Measurements from ENCODE around the gene NELL2. TPM values are rescaled to one million over a fixed set of nuclear protein-coding genes. Genes with fewer than 3 reads are reported as not detected.

NELL2 gene
- total RNA-seq, 1 experiment from 2014 or later: 32.7 TPM

DNA sequence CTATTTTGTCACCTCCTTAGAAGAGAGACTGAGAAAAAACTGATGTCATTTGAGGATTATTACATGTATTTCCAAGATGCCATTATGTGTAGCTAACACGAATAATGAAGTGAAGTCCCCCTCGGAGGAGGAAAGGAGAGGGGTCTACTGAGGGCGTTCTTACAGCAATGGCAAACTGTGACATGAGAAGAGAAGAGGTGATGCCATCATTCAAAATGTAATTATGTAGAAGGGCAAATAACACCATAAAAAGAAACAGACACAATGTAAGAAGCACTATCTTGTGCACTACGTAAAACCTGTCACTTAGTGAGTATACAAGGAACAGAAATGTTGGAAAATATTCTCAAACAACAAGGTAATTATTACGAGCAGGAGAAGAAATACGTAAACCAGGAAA, 126.5 kb downstream of the NELL2 start:
- no peak overlapping the region for H3K27ac Mint-ChIP-seq
- H3K4me2 ChIP-seq (ENCODE audit: insufficient read depth, insufficient read length, low read length): no peak overlapping the region
- H2BK120ac ChIP-seq (ENCODE audit: low read depth, low read length, poor library complexity, severe bottlenecking): no peak overlapping the region
- H3K23me2 ChIP-seq (ENCODE audit: insufficient read length, low read depth, low read length, poor library complexity, severe bottlenecking): no peaks in the 10 kb centered on the region
- H3K56ac ChIP-seq (ENCODE audit: insufficient read length, low read depth, low read length): no peak overlapping the region
- no peaks in the 10 kb centered on the region for H3K27me3 ChIP-seq (ENCODE audit: insufficient read depth, low read length)
- no peak overlapping the region for H3K4me3 Mint-ChIP-seq
- WGBS (ENCODE audit: extremely low coverage, insufficient read length, low lambda C conversion rate): no CpG with 5 or more reads among the region's 6 CpGs
- H3K79me2 ChIP-seq (ENCODE audit: insufficient read depth, low read length): no peaks in the 10 kb centered on the region
- H3K18ac ChIP-seq (ENCODE audit: insufficient read length, low read depth, low read length): no peak overlapping the region
- no peak overlapping the region for H2BK5ac ChIP-seq (ENCODE audit: insufficient read length, low read length)
- H4K91ac ChIP-seq (ENCODE audit: insufficient read length, low read depth, low read length): no peak overlapping the region
- TF ChIP-seq, protein P1, sequence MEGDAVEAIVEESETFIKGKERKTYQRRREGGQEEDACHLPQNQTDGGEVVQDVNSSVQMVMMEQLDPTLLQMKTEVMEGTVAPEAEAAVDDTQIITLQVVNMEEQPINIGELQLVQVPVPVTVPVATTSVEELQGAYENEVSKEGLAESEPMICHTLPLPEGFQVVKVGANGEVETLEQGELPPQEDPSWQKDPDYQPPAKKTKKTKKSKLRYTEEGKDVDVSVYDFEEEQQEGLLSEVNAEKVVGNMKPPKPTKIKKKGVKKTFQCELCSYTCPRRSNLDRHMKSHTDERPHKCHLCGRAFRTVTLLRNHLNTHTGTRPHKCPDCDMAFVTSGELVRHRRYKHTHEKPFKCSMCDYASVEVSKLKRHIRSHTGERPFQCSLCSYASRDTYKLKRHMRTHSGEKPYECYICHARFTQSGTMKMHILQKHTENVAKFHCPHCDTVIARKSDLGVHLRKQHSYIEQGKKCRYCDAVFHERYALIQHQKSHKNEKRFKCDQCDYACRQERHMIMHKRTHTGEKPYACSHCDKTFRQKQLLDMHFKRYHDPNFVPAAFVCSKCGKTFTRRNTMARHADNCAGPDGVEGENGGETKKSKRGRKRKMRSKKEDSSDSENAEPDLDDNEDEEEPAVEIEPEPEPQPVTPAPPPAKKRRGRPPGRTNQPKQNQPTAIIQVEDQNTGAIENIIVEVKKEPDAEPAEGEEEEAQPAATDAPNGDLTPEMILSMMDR (conservative IDR thresholded peaks at IDR 0.05): no peak
- H2BK15ac ChIP-seq (ENCODE audit: low read depth, low read length): no peak overlapping the region
- no peak overlapping the region for H3K27ac ChIP-seq (ENCODE audit: insufficient read length, low read depth, low read length)
- H3K79me1 ChIP-seq (ENCODE audit: insufficient read depth, low read depth, low read length, poor library complexity, severe bottlenecking): no peaks in the 10 kb centered on the region
- H2BK12ac ChIP-seq (ENCODE audit: insufficient read length, low read depth, low read length): no peak overlapping the region
- no peak overlapping the region for H4K8ac ChIP-seq (replicated peaks; ENCODE audit: insufficient read length, low read depth, low read length)
- H3K9me3 ChIP-seq (ENCODE audit: control insufficient read depth, low read depth, low read length): no peaks in the 10 kb centered on the region
- no peaks in the 10 kb centered on the region for H3K4me1 Mint-ChIP-seq
- no peaks in the 10 kb centered on the region for H4K20me1 ChIP-seq (ENCODE audit: control insufficient read depth, insufficient read depth, insufficient read length)
- no peak overlapping the region for H2BK20ac ChIP-seq (ENCODE audit: low read depth, low read length, poor library complexity, severe bottlenecking)
- H3K23ac ChIP-seq (ENCODE audit: insufficient read length, low read depth, low read length): no peak overlapping the region
- H2AFZ ChIP-seq (ENCODE audit: low read length): no peak overlapping the region
- H2AK5ac ChIP-seq (ENCODE audit: insufficient read length, low read length): no peak overlapping the region
- H3K27me3 Mint-ChIP-seq (ENCODE audit: low read depth): no peaks in the 10 kb centered on the region
- peaks cover 1 to 6% of the 10 kb centered on the region in 2 experiments; a peak in 4 of 5 replicates for H3K9me3 Mint-ChIP-seq
- H3T11ph ChIP-seq (ENCODE audit: low read length): no peak overlapping the region
- H4K5ac ChIP-seq (ENCODE audit: insufficient read length, low read depth, low read length): no peak overlapping the region
- no peak for DNase-seq
- no peaks in the 10 kb centered on the region for H3K4me1 ChIP-seq (ENCODE audit: insufficient read depth, low read length)
- no peak overlapping the region for H3K4ac ChIP-seq (ENCODE audit: low read depth, low read length)
- no peak overlapping the region for H3K14ac ChIP-seq (ENCODE audit: insufficient read depth, low read length)
- H3K9ac ChIP-seq (ENCODE audit: extremely low read depth, insufficient read length, low read length): no peak overlapping the region
- peaks cover 8 to 11% (median 8%) of the 10 kb centered on the region in 3 experiments; a peak in 3 of 7 replicates for H3K36me3 Mint-ChIP-seq (ENCODE audit: insufficient read depth in 1 of 3, low read depth in 3 of 3)

Measured in H9 (cell line).